ENCODE measurements around the gene GAS7.

DNA sequence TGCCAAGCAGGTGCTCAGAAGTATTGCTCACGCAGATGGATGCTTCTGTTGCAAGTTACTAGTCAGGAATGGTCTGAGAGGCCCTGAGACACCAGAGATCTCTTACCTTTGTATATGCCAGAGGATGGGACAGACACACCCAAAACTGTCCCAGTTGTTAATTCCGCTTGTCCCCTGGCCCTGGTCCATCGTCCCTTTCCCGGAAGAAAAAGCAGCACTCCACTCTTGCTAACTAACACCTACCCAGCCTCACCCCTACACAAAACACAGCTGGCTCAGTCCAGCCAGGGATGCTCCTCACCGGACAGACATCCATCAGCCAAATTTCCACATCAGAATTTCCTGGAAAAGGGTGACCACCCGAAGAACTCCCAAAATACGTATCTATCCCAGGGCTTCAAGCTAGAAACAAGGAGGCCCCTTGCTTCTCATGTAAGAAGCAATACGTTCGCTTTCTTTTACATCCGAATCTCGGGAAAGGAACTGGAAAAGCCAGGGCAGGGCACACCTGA lies 2.0 kb downstream of the GAS7 start:
- TF ChIP-seq, protein P1, sequence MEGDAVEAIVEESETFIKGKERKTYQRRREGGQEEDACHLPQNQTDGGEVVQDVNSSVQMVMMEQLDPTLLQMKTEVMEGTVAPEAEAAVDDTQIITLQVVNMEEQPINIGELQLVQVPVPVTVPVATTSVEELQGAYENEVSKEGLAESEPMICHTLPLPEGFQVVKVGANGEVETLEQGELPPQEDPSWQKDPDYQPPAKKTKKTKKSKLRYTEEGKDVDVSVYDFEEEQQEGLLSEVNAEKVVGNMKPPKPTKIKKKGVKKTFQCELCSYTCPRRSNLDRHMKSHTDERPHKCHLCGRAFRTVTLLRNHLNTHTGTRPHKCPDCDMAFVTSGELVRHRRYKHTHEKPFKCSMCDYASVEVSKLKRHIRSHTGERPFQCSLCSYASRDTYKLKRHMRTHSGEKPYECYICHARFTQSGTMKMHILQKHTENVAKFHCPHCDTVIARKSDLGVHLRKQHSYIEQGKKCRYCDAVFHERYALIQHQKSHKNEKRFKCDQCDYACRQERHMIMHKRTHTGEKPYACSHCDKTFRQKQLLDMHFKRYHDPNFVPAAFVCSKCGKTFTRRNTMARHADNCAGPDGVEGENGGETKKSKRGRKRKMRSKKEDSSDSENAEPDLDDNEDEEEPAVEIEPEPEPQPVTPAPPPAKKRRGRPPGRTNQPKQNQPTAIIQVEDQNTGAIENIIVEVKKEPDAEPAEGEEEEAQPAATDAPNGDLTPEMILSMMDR (IDR thresholded peaks at IDR 0.05): no peak
- no peak for TF ChIP-seq EZH2 (IDR thresholded peaks at IDR 0.05)
- TF ChIP-seq EZH2phosphoT487 (IDR thresholded peaks at IDR 0.05): no peak
